Esophagus muscularis mucosa (tissue), 4 donors: ENCODE results near the gene TDRD15. TPM values are rescaled to one million over a fixed set of nuclear protein-coding genes. Genes with fewer than 3 reads are reported as not detected.

Experiments
- DNase-seq: peaks from one replicate; pipeline ENCODE4 v3.0.0-alpha.2; 2017; ENCODE audit errors: extremely low spot score
- H3K27ac ChIP-seq, 4 donors: fragments of 200-600 bp; sonication (generic); replicated peaks in 1 of 4; 1 replicate in 3 of 4; 2 replicates in 1 of 4; pipeline ENCODE4 v1.5.1; 2016 to 2019; ENCODE audit warnings: mild to moderate bottlenecking in 1 of 4
- H3K27me3 ChIP-seq, 4 donors: fragments of 200-600 bp; sonication (generic); one replicate each; pipeline versions ENCODE4 v1.5.1 to v1.6.0; 2016 to 2019
- H3K36me3 ChIP-seq, 4 donors: fragments of 200-600 bp; sonication (generic); one replicate each; pipeline ENCODE4 v1.5.1; 2016 to 2019
- H3K4me1 ChIP-seq, 4 donors: fragments of 200-600 bp; sonication (generic); one replicate each; pipeline ENCODE4 v1.5.1; 2016 to 2019
- H3K4me3 ChIP-seq, 4 donors: fragments of 200-600 bp; sonication (generic); 1 replicate in 2 of 4; 2 replicates in 2 of 4; pipeline ENCODE4 v1.5.1; 2016 to 2019; ENCODE audit warnings: mild to moderate bottlenecking in 4 of 4, moderate library complexity in 1 of 4
- H3K9me3 ChIP-seq, 4 donors: fragments of 200-600 bp; sonication (generic); 1 replicate in 3 of 4; 2 replicates in 1 of 4; pipeline ENCODE4 v1.5.1; 2016 to 2019
- CTCF ChIP-seq, 3 experiments: fragments of 200-600 bp in 2 of 3; fragments of 450-650 bp in 1 of 3; sonication (generic) in 2 of 3; IDR thresholded peaks; one replicate each; pipeline ENCODE4 v1.5.1; 2017 to 2019; ENCODE audit warnings: antibody characterized with exemption in 3 of 3, mild to moderate bottlenecking in 2 of 3, moderate library complexity in 1 of 3
- EP300 ChIP-seq: sonication (generic); formaldehyde crosslinking; IDR thresholded peaks from one replicate; pipeline ENCODE4 v1.6.1; 2017; ENCODE audit warnings: antibody characterized with exemption
- POLR2A ChIP-seq: fragments of 450-650 bp; IDR thresholded peaks from one replicate; pipeline ENCODE4 v1.6.1; 2017; ENCODE audit warnings: antibody characterized with exemption, moderate library complexity, mild to moderate bottlenecking, low read depth
- POLR2AphosphoS5 ChIP-seq, 2 donors: sonication (generic); formaldehyde crosslinking; IDR thresholded peaks; one replicate each; pipeline ENCODE4 v1.6.1; 2017; ENCODE audit warnings: antibody characterized with exemption in 2 of 2
- whole genome bisulfite sequencing: methylation state at CpG from one replicate; pipeline ENCODE4 v1.1.5; 2018; 5-methylcytosine and 5-hydroxymethylcytosine counted together
- intact Hi-C: fragments of 100-400 bp; cut with DNase I; formaldehyde crosslinking; loops from one replicate; pipeline ENCODE4 v1.15.1; 2023
- total RNA-seq, 4 donors: library from RNA; depleted of rRNA; stranded (reverse); fragments of >200 nt; gene quantifications; one replicate each; pipeline versions ENCODE4 v1.1.0 to v1.2.1, GENCODE V29; 2016

TDRD15 gene
- under 1 TPM in 1 of 4 donors, not detected in 3; 0.63 TPM for total RNA-seq

GRCh38 chr2:21123473-21124393 lies at the start of gene TDRD15:
TDRD15 (plus strand) TSS chr2:21123968; CDS start chr2:21137468, 13,500 bp downstream.
- Histone ChIP-seq H3K27ac (peak within 1 kb of the TSS in 1 of 4 donors; percentile 31), H3K4me3 (peak within 1 kb of the TSS in 1 of 4 donors; percentile 12), H3K9me3 (no peaks in the 10 kb centered on the region), H3K36me3 (no peaks in the 10 kb centered on the region), H3K4me1 (no peaks in the 10 kb centered on the region), H3K27me3 (no peaks in the 10 kb centered on the region)
- WGBS = 92% methylated on average over 26 of the region's 27 CpGs
- no peak for TF ChIP-seq POLR2AphosphoS5 (IDR thresholded peaks at IDR 0.05)
- TF ChIP-seq EP300 = no peak
- no peak for TF ChIP-seq POLR2A
- TF ChIP-seq CTCF (IDR thresholded peaks at IDR 0.05) = no peak
- intact Hi-C loops = no loop called here
- no peak for DNase-seq

- TF ChIP-seq EP300 (no peak), CTCF (IDR thresholded peaks at IDR 0.05) (no peak), POLR2AphosphoS5 (IDR thresholded peaks at IDR 0.05) (no peak), POLR2A (no peak)
- H3K27me3 ChIP-seq = no peaks in the 10 kb centered on the region
- H3K27ac ChIP-seq = no peak overlapping the region
- H3K36me3 ChIP-seq = no peaks in the 10 kb centered on the region
- intact Hi-C loops = no loop called here
- H3K9me3 ChIP-seq = peaks cover 0 to 10% (median 0%) of the 10 kb centered on the region in 4 donors
- no peaks in the 10 kb centered on the region for H3K4me1 ChIP-seq
- WGBS = 74% methylated on average over 1 of the region's 1 CpG
- no peak overlapping the region for H3K4me3 ChIP-seq
- DNase-seq = no peak
Measured at GRCh38 chr2:21078296-21078695, 45.5 kb upstream of the TDRD15 start.

- intact Hi-C loops = no loop called here
- Histone ChIP-seq H3K36me3 (no peaks in the 10 kb centered on the region), H3K27me3 (no peaks in the 10 kb centered on the region), H3K27ac (no peak overlapping the region), H3K9me3 (peaks cover 0 to 6% (median 0%) of the 10 kb centered on the region in 4 donors), H3K4me3 (no peak overlapping the region), H3K4me1 (no peaks in the 10 kb centered on the region)
- 100% methylated on average over 1 of the region's 1 CpG for WGBS
- TF ChIP-seq POLR2A (no peak), CTCF (IDR thresholded peaks at IDR 0.05) (no peak), EP300 (no peak), POLR2AphosphoS5 (IDR thresholded peaks at IDR 0.05) (no peak)
- DNase-seq = no peak
Measured at GRCh38 chr2:21083482-21083881, 40.3 kb upstream of the TDRD15 start.

GRCh38 chr2:21084401-21084800 lies 39.4 kb upstream of the TDRD15 start:
- Histone ChIP-seq H3K4me3 (no peak overlapping the region), H3K27ac (no peak overlapping the region), H3K9me3 (peaks cover 0 to 2% (median 0%) of the 10 kb centered on the region in 4 donors), H3K36me3 (no peaks in the 10 kb centered on the region), H3K27me3 (no peaks in the 10 kb centered on the region), H3K4me1 (no peaks in the 10 kb centered on the region)
- TF ChIP-seq POLR2AphosphoS5 (IDR thresholded peaks at IDR 0.05) (no peak), POLR2A (no peak), CTCF (IDR thresholded peaks at IDR 0.05) (no peak), EP300 (no peak)
- intact Hi-C loops = no loop called here
- 71% methylated on average over 4 of the region's 4 CpGs for WGBS
- DNase-seq = no peak
